HepG2 (cell line): Measurements from ENCODE around the gene MIF. TPM values are rescaled to one million over a fixed set of nuclear protein-coding genes. Genes with fewer than 3 reads are reported as not detected.

Experiments
- FOXA1 ChIP-seq, 2 experiments: fragments of 450-650 bp in 1 of 2; sonication (generic) in 1 of 2; formaldehyde crosslinking in 1 of 2; IDR thresholded peaks; 2 replicates each; pipeline versions ENCODE4 v1.4.0 to v1.6.1; 2016 to 2020; ENCODE audit warnings: missing genetic modification reagents in 1 of 2
- FOXA3 ChIP-seq: IDR thresholded peaks from 2 replicates; pipeline ENCODE4 v1.6.1; 2016; ENCODE audit warnings: missing genetic modification reagents, missing compliant biosample characterization
- HMG20A ChIP-seq: IDR thresholded peaks from 2 replicates; pipeline ENCODE4 v1.6.1; 2016; ENCODE audit warnings: borderline replicate concordance
- NONO ChIP-seq, 2 experiments: fragments of 450-650 bp in 1 of 2; sonication (generic) in 1 of 2; formaldehyde crosslinking in 1 of 2; IDR thresholded peaks in 1 of 2; conservative IDR thresholded peaks in 1 of 2; 2 replicates each; pipeline versions ENCODE4 v1.6.1 to v1.8.0; 2017 to 2022; ENCODE audit warnings: mild to moderate bottlenecking in 1 of 2, missing genetic modification reagents in 1 of 2, moderate library complexity in 1 of 2
- PAXIP1 ChIP-seq: sonication (generic); formaldehyde crosslinking; conservative IDR thresholded peaks from 2 replicates; pipeline ENCODE4 v1.4.0; 2020; ENCODE audit warnings: mild to moderate bottlenecking, missing genetic modification reagents, moderate library complexity
- RBFOX2 ChIP-seq: fragments of 200-400 bp; formaldehyde crosslinking; IDR thresholded peaks from 2 replicates; pipeline ENCODE4 v1.6.1; 2017; ENCODE audit warnings: low read depth, mild to moderate bottlenecking, low read length
- SCMH1 ChIP-seq: sonication (generic); formaldehyde crosslinking; IDR thresholded peaks from 2 replicates; pipeline ENCODE4 v1.9.0; 2021; ENCODE audit warnings: missing genetic modification reagents, mild to moderate bottlenecking, borderline replicate concordance
- SNAPC2 ChIP-seq: sonication (generic); formaldehyde crosslinking; IDR thresholded peaks from 2 replicates; pipeline ENCODE4 v1.8.1; 2022; ENCODE audit warnings: mild to moderate bottlenecking, missing genetic modification reagents
- SP5 ChIP-seq: IDR thresholded peaks from 2 replicates; pipeline ENCODE4 v1.6.1; 2016; ENCODE audit warnings: low read depth, borderline replicate concordance
- XRCC5 ChIP-seq: fragments of 200-400 bp; formaldehyde crosslinking; optimal IDR thresholded peaks from 2 replicates; pipeline ENCODE3; 2017; ENCODE audit warnings: mild to moderate bottlenecking, low read length
- ZNF782 ChIP-seq: sonication (generic); formaldehyde crosslinking; IDR thresholded peaks from 2 replicates; pipeline ENCODE4 v1.4.0; 2020; ENCODE audit warnings: missing genetic modification reagents, mild to moderate bottlenecking, borderline replicate concordance
- polyA plus RNA-seq, 8 experiments: library from polyadenylated mRNA; depleted of rRNA in 3 of 8; stranded (reverse) in 7 of 8; unstranded in 1 of 8; fragments of >200 nt; fragmentation: Illumina TruSeq in 4 of 8; extraction: Trizol in 4 of 8; gene quantifications; 2 replicates each; pipeline versions ENCODE4 v1.2.1 to v1.2.3, GENCODE V29; 2011 to 2016; ENCODE audit warnings: low read depth in 4 of 8, missing spikeins in 1 of 8, mixed read lengths in 1 of 8; ENCODE audit not compliant: insufficient read depth in 1 of 8
- total RNA-seq, 5 experiments: library from RNA; depleted of rRNA; stranded (reverse); fragments of >200 nt; fragmentation: Illumina TruSeq; extraction: Trizol; gene quantifications; 2 replicates each; pipeline ENCODE4 v1.2.3, GENCODE V29; 2016; ENCODE audit warnings: low read depth in 1 of 5
- TF ChIP-seq, protein P1 (sequence below): sonication (generic); formaldehyde crosslinking; IDR thresholded peaks from 2 replicates; pipeline ENCODE4 v1.4.0; 2020; ENCODE audit warnings: missing genetic modification reagents
- TF ChIP-seq, protein P2 (sequence below): sonication (generic); formaldehyde crosslinking; IDR thresholded peaks from 2 replicates; pipeline ENCODE4 v1.5.1; 2020; ENCODE audit warnings: mild to moderate bottlenecking, moderate library complexity, missing genetic modification reagents
- TF ChIP-seq, protein P3 (sequence below): sonication (generic); formaldehyde crosslinking; IDR thresholded peaks from 2 replicates; pipeline ENCODE4 v1.5.0; 2020; ENCODE audit warnings: missing genetic modification reagents

Gene MIF
- total and polyA plus RNA-seq, 2 of the 13 experiments (the other 11 are each of a cell fraction or from before 2014, with no cell fraction given), result 634 to 675 TPM

- TF ChIP-seq, protein P1, sequence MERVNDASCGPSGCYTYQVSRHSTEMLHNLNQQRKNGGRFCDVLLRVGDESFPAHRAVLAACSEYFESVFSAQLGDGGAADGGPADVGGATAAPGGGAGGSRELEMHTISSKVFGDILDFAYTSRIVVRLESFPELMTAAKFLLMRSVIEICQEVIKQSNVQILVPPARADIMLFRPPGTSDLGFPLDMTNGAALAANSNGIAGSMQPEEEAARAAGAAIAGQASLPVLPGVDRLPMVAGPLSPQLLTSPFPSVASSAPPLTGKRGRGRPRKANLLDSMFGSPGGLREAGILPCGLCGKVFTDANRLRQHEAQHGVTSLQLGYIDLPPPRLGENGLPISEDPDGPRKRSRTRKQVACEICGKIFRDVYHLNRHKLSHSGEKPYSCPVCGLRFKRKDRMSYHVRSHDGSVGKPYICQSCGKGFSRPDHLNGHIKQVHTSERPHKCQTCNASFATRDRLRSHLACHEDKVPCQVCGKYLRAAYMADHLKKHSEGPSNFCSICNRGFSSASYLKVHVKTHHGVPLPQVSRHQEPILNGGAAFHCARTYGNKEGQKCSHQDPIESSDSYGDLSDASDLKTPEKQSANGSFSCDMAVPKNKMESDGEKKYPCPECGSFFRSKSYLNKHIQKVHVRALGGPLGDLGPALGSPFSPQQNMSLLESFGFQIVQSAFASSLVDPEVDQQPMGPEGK (CRISPR knock-in tag), result peak; percentile 70
- TF ChIP-seq PAXIP1 (CRISPR knock-in tag) (peak; percentile 34; the same call in 1 of the 2 replicates), XRCC5 (peak; percentile 86), ZNF782 (CRISPR knock-in tag) (no peak), FOXA1 (IDR thresholded peaks at IDR 0.05) (no peak), FOXA1 (CRISPR knock-in tag; IDR thresholded peaks at IDR 0.05) (no peak), SCMH1 (CRISPR knock-in tag) (no peak), SP5 (CRISPR knock-in tag) (no peak; the same call in 1 of the 2 replicates), FOXA3 (peak; percentile 38; the same call in 1 of the 2 replicates), NONO (IDR thresholded peaks at IDR 0.05) (no peak), NONO (CRISPR knock-in tag; conservative IDR thresholded peaks at IDR 0.05) (peak; percentile 84), SNAPC2 (CRISPR knock-in tag) (no peak), HMG20A (CRISPR knock-in tag) (no peak), RBFOX2 (0 out of 2 replicates have a peak, but pooled peaks have one; percentile 31)
- TF ChIP-seq, protein P2, sequence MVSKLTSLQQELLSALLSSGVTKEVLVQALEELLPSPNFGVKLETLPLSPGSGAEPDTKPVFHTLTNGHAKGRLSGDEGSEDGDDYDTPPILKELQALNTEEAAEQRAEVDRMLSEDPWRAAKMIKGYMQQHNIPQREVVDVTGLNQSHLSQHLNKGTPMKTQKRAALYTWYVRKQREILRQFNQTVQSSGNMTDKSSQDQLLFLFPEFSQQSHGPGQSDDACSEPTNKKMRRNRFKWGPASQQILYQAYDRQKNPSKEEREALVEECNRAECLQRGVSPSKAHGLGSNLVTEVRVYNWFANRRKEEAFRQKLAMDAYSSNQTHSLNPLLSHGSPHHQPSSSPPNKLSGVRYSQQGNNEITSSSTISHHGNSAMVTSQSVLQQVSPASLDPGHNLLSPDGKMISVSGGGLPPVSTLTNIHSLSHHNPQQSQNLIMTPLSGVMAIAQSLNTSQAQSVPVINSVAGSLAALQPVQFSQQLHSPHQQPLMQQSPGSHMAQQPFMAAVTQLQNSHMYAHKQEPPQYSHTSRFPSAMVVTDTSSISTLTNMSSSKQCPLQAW, result peak; percentile 76
- TF ChIP-seq, protein P3, sequence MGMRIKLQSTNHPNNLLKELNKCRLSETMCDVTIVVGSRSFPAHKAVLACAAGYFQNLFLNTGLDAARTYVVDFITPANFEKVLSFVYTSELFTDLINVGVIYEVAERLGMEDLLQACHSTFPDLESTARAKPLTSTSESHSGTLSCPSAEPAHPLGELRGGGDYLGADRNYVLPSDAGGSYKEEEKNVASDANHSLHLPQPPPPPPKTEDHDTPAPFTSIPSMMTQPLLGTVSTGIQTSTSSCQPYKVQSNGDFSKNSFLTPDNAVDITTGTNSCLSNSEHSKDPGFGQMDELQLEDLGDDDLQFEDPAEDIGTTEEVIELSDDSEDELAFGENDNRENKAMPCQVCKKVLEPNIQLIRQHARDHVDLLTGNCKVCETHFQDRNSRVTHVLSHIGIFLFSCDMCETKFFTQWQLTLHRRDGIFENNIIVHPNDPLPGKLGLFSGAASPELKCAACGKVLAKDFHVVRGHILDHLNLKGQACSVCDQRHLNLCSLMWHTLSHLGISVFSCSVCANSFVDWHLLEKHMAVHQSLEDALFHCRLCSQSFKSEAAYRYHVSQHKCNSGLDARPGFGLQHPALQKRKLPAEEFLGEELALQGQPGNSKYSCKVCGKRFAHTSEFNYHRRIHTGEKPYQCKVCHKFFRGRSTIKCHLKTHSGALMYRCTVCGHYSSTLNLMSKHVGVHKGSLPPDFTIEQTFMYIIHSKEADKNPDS (CRISPR knock-in tag), result no peak
Observed at GRCh38 chr22:23849009-23850006, 44.9 kb upstream of the MIF start (continued).
